GM18505 (cell line): Measurements from ENCODE around the gene TSPAN4.

Source experiments
- ATAC-seq: cut with Tn5 transposase; IDR thresholded peaks from one replicate; pipeline ENCODE4 v1.9.1; 2021; ENCODE audit not compliant: unreplicated experiment
- POLR2A ChIP-seq: IDR thresholded peaks from 4 replicates; pipeline ENCODE4 v1.6.1; 2011; ENCODE audit warnings: borderline replicate concordance; ENCODE audit not compliant: insufficient read depth, insufficient read length; ENCODE audit errors: extremely low read depth

TSPAN4 gene

DNA sequence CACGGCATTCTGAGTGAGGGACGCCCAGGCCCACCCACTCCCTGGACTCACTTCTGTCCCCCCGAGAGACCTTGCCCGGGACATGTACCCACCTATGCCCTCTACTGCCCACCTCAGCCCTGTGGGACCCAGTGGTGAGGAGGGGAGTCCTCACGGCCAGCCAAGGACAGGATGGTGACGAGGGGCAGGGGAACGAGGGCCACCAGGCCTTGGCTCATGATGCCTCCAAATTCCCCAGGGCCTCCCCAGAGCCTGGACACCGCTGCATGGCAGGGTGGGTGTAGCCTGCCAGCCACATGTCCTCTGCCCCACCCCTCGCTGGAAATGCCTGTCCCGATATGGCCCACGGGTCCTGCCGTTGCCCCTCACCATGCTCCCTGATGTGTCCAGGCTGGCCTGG is 26.1 kb downstream of the TSPAN4 start:
- no peak for TF ChIP-seq POLR2A
- ATAC-seq = no peak

DNA sequence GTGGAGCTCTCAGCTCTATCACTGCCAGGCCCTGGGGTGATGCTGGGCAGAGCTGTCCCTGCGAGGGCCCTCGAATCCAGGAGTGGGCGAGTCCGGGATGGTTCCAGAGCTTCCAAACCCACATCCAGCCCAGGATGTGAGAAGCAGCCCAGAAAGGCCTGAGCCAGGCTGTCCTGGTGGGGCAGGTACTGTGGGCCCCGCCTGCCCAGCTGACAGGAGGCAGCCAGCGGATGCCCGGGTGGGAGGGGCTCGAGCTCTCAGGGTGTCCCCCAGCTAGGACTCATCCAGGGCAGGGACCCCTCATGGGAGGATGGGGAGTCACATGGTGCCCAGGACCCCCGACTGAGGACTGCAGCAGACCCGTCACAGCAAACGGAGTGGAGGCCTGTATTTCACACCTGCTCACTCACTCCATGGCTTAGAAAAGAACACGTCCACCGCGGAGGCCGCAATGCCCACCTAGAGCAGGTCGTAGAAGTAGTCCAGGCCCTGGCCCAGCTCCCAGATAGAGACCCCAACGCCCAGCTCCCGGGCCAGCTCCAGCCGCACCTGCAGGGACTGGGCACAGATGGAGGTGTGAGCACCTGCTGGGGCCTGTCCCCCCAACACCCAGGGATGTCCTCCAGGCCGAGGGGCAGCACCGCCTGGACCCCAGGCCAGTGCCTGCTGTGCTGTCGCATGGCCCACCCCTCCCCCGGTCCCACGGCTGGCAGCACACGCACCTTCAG is 26.9 kb downstream of the TSPAN4 start:
- no peak for TF ChIP-seq POLR2A
- ATAC-seq = no peak

DNA sequence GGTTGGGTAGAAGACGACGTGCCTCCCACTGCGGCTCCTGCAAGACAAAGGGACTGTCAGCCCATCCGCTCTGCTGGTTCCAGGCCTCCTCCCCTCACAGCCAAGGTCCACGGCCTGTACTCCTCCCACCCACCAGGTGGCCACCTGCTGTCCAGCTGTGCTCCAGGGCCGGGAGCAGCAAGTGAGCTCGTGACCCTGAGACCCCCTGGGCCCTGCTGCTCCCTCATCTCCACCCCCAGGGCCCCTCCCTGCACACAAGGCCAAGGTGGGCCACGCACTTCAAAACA is 27.4 kb downstream of the TSPAN4 start:
- ATAC-seq = no peak
- TF ChIP-seq POLR2A = no peak

GRCh38 chr11:870418-870817 is 27.8 kb downstream of the TSPAN4 start:
- no peak for TF ChIP-seq POLR2A
- ATAC-seq = no peak

- ATAC-seq = no peak
- no peak for TF ChIP-seq POLR2A
Measured at GRCh38 chr11:871472-871871, 28.8 kb downstream of the TSPAN4 start.

DNA sequence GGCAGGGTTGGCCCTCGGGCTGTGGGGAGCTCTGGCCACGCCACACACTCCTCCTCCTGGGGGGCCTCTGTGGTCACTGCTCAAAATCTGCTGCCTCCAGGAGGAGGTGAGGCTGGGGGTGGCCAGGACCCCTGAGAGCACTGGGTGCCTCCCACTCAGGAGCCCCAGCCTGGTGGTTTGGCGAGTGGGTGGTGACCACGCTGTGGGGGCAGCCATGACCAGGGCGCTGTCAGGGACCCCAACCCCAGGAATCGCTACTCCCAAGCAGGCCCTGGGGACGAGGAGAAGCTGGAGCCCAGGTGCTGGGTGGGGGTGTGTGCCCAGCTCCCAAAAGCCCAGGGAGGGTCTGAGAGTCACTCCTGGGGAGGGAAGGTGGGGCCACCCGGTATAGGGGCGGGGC is 30.1 kb downstream of the TSPAN4 start:
- no peak for TF ChIP-seq POLR2A
- ATAC-seq = no peak

DNA sequence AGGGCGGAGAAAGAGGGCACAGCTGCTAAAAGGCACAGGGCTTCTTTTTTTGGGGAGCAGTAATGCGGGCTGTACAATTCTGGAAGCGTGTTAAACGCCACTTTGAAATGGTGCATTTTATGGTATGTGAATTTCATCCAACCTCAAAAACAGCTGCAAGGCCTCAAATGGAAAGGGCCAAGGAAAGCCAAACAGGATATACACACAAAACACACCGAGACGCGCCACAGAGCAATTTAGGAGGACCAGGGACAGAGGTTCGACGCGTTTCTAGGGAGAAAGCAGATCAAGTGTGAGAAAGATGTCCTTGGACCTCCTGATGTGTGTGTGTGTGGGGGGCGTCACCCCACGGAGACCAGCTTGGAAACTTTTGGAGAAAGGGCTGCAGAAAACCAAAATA is 31.1 kb downstream of the TSPAN4 start:
- ATAC-seq = no peak
- no peak for TF ChIP-seq POLR2A

- no peak for ATAC-seq
- no peak for TF ChIP-seq POLR2A
Measured at GRCh38 chr11:875203-875602, 32.6 kb downstream of the TSPAN4 start.

GRCh38 chr11:875769-876301 is 33.2 kb downstream of the TSPAN4 start:
- TF ChIP-seq POLR2A = no peak
- ATAC-seq = no peak

- no peak for TF ChIP-seq POLR2A
- ATAC-seq = no peak
Measured at GRCh38 chr11:876545-876944, 33.9 kb downstream of the TSPAN4 start.

GRCh38 chr11:877565-877964 is 34.9 kb downstream of the TSPAN4 start:
- no peak for ATAC-seq
- no peak for TF ChIP-seq POLR2A

GRCh38 chr11:880447-880846 is 37.8 kb downstream of the TSPAN4 start:
- no peak for ATAC-seq
- TF ChIP-seq POLR2A = no peak

DNA sequence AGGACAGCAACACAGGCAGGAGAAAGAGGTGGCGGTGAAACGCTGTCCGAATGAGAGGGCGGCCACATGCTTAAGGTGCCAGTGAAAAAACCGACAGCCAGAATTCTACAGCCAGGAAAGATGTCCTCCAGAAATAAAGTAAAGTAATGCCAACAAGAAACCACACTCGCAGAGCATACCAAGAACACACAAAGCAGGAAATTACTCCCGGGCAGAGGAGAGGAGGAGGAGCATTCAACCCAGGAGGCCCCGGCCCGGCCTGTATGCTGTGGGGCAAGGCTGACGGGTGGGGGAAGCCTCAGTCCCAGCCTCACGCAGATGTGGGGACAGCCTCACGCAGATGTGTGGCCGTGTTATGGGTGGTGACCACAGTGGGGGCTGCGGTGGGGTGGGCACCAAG is 39.9 kb downstream of the TSPAN4 start:
- TF ChIP-seq POLR2A = no peak
- ATAC-seq = no peak

DNA sequence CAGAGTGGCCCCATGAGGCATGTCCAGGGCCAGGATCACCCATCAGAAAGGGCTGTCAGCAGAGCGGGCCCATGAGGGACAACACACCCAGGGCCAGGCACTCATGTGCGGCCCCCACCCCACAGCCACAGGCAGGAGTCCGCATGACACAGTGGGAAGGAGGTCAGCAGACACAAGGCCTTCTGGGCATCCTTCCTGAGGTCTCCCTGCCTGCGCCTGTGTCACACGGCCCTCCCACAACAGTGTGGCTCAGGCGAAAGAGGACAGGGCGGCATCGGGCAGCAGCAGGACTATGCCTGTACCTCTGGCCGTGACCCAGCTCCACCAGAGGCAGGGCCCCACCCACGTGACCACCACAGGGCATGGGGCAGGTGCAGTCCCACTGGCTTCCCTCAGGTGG is 40.9 kb downstream of the TSPAN4 start:
- no peak for TF ChIP-seq POLR2A
- ATAC-seq = no peak
